GM19395 (cell line): Measurements from ENCODE around the gene PHLDA3.

Experiments
- ATAC-seq: cut with Tn5 transposase; IDR thresholded peaks from one replicate; pipeline ENCODE4 v1.9.1; 2021; ENCODE audit warnings: mild to moderate bottlenecking, moderate library complexity; ENCODE audit not compliant: unreplicated experiment

The PHLDA3 gene

DNA sequence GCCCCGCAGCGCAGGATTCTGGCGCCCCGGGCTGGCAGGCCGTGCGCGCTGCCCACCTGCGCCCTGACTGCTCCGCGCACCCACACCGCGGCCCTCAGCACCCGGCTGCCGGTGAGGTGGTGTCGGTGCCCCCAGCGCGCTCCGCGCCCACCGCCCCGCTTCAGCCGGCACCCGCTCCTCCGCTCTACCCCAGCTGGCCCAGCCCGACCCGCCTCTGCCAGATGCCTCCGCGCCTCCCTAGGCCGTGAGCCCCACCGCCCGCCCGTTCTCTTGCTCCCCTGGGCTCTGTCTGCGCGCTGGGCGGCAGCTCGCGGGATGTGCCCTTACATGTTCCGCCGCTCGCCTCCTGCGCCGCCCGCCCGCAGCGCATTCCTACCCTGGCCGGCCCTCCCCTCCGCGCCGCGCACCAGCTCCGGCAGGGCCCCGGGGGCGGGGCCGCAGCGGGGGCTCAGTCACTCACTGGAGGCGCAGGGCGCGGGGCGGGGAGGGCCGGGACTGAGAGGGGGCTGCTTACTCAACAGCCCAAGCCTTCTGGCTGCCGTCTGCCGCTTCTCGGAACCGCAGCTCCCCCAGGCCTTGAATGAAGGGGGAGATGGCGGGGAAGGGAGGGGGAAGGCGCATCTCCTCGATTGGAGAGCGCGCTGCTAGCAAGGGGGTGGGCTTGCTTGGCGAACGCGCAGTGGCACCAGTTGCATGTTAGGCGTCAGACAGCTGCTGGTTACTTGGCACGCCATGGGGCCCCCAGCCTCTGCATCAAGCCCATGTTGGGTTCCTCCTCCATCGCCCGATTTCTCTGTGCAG lies at the start of gene PHLDA3:
PHLDA3 (minus strand) TSS at position 345 of the 801 bp plus-strand sequence. CDS start 402 bp downstream, outside the sequence.
- ATAC-seq = peak; percentile 74

DNA sequence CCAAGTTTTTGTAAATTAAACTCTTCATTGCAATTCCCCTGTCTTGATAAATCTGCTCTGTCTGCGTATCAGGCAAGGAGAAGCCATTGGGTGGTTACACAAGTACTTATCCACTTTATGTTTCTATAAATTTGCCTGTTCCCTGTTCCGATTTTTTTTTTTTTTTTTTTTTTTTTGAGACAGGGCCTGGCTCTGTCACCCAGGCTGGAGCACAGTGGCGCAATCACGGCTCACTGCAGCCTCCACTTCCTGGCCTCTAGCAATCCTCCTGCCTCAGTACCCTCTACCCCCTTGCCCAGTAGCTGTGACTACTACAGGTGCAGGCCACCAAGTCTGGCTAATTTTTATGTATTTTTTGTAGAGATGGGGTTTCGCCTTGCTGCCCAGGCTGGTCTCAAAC lies 49.1 kb upstream of the PHLDA3 start:
- no peak for ATAC-seq

DNA sequence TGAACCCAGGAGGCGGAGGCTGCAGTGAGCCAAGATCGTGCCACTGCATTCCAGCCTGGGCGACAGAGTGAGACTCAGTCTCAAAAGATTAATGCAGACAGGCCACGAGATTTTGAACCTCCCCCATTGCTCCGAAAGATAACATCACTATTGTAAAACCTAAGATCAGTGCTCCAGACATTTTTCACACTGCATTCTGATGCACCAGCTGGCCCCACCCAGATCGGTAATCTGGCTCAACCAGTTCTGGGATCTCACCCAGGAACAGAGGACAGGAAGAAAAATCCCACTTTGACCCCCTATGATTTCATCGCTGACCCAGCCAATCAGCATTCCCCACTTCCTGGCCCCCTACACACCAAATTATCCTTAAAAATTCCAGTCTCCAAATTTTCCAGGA lies 48.6 kb upstream of the PHLDA3 start:
- no peak for ATAC-seq

DNA sequence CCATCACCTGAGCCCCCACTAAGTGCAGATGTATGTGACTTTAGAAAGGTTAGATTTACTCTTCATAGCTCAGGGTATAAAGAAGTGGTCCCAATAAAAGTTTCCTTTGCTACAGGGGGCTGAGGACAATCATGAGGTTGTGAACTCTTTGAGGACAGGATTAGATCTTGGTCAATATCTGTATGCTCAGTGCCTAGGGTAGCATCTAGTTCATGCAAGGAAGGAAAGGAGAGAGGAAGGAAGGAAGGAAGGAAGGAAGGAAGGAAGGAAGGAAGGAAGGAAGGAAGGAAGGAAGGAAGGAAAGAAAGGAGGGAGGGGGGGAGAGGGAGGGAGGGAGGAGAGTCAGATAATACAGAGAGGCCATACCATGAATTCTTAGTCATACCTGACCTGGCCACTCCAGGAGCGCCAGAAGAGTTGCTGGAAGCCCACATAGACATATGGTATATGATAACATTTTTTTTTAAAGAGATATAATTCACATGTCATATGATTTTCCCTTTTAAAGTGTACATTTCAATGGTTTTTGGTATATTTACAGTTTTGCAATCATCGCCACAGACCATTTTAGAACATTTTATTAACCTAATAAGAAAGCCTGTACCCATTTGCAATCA lies 47.6 kb upstream of the PHLDA3 start:
- no peak for ATAC-seq

DNA sequence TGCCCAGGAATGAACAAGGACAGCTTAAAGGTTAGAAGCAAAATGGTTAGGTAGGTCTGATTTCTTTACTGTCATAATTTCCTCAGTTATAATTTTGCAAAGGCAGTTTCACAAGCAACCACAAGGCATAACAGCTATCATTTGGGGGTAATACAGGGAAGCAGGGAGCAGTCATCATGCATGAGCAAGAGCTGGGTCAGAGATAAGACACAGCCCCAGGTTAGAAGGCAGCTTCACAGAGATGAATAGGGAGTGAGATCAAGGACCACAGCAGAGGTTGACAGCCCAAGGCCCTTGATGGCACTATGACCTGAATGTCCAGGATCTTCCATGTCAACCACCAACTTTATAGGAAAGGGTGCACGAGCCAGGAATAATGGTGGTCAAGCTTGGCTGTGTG lies 46.9 kb upstream of the PHLDA3 start:
- ATAC-seq = no peak

DNA sequence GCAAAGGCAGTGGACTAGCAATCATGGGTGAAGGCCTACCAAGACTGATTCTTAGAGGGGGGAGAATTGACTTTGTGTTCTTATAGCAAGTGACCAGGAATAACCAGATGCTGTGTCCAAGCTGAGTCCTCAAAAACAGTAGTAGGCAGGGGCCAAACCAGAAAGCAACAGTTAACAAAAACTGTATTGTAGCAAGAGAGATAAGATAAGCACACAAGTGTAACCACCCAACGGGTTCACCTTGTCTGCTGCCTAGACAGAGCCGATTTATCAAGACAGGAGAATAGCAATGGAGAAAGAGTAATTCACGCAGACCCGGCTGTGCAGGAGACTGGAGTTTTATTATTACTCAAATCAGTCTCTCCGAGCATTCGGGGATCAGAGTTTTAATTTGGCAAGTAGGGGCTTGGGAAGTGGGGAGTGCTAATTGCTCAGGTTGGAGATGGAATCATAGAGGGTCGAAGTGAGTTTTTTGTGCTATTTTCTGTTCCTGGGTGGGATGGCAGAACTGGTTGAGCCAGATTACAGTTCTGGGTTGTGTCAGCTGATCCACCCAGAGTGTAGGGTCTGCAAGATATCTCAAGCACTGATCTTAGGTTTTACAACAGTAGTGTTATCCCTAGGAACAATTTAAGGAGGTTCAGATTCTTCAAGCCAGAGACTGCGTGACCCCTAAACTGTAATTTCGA lies 46.2 kb upstream of the PHLDA3 start:
- no peak for ATAC-seq

DNA sequence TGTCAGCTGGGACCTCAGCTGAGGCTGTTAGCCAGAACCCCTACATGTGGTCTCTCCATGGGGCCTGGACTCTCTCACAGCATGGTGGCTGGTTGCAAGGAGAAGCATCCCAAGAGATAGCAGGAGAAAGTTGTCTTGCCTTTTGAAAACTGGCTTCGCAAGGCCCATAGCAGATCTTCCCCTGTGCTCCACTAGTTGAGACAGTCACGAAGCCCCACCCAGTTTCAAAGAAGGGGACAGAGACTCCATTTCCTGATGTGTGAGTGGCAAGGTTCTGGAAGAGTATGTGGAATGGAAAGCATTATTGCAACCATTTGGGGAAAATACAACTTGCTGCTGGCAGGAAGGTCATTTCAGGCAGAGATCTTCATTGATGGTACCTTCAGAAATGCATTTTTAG lies 45.5 kb upstream of the PHLDA3 start:
- no peak for ATAC-seq

DNA sequence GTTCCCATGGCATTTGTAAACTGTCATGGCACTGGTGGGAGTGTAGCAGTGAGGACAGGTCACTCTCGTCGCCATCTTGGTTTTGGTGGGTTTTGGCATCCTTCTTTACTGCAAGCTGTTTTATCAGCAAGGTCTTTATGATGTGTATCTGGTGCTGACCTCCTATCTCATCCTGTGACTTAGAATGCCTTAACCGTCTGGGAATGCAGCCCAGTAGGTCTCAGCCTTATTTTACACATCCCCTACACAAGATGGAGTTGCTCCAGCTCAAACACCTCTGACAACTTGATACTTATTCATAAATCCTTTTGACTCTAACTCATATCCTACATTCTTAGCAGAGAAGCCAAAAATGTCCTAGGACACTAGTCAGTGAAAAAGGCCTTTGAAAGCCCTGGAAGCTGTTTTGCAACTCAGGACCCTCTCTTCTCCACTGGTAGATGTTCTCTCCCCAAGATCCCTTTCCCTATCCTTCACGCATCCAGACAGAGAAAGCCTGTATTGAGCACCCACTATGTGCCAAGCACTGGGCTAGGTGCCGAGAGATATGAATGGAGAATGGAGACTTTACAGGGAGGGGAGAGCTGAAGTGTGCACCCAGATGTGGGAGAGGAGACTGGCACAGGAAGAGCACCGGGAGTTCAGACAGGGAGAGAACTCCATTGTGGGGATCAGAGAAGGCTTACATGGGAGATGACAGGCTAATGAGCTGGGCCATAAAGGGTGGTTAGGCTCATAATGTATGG lies 44.7 kb upstream of the PHLDA3 start:
- ATAC-seq = no peak

DNA sequence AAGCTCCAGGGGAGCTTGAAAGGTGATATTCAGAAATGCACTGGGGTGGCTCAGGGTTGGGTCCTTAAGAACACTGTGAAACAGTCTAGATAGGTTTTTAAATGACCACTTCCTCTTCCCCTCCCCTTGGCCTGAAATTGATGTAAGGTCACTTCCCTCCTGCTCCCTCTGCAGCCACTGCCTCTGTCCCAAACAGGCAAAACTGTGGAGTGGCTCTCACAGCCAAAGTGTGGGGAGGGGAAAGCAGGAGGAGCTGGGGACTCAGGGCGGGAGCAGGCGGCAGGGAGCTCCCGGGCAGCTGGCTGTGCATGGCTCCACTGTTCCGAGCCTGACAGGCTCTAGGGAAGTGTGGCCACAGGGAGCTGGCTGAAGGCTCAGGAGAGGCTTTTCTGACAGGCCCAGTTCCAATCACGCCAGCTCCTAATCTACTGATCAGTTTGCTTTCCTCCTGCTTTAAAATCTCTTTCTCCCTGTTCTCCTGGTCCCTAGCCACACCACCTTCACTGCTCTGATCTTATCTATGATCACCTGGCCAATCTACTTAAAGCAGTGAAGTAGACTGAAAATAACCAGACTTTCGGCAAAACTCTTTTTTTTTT lies 43.1 kb upstream of the PHLDA3 start:
- peak; percentile 49 for ATAC-seq

DNA sequence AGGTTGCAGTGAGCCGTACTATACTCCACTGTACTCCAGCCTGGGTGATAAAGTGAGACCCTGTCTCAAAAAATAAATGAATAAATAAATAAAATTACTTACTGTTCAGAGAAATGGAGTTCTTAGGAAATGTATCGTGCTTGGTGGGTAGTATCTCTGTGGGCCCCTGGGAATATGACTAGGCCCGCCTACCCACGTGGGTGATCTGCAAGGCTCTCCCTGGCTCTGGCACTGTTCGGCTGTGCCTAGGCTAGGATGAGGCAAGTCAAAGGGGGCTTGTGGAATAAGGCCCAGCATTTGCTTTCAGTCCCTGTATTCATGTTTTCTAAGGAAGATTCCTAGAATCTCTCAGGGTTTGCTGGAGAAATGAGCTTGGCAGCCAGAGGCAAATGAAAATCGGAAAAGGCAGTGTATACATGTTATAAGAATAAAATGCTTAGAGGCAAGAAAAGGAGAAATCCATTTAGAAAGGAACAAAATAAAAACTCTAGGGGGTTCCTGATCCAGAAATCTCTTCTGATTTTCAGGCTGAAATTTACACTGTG lies 42.5 kb upstream of the PHLDA3 start:
- no peak for ATAC-seq

DNA sequence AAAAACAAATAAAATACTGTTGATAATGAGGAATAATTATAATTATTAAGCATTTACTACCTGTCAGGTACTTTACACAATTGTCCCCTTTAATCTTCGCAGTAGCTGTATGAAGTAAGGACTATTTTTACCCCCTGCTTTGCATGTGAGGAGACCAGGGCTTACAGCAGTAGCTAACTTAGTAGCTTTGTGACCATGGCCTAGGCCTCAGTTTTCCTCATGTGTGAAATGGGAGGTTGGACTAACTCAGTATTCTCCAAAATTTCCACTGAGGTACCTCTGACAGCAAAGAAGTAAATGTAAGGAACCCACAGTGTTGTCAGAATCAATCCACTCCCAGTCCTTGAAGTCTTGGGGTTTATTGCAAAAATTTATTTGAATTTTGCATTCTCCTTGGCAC lies 41.7 kb upstream of the PHLDA3 start:
- no peak for ATAC-seq

DNA sequence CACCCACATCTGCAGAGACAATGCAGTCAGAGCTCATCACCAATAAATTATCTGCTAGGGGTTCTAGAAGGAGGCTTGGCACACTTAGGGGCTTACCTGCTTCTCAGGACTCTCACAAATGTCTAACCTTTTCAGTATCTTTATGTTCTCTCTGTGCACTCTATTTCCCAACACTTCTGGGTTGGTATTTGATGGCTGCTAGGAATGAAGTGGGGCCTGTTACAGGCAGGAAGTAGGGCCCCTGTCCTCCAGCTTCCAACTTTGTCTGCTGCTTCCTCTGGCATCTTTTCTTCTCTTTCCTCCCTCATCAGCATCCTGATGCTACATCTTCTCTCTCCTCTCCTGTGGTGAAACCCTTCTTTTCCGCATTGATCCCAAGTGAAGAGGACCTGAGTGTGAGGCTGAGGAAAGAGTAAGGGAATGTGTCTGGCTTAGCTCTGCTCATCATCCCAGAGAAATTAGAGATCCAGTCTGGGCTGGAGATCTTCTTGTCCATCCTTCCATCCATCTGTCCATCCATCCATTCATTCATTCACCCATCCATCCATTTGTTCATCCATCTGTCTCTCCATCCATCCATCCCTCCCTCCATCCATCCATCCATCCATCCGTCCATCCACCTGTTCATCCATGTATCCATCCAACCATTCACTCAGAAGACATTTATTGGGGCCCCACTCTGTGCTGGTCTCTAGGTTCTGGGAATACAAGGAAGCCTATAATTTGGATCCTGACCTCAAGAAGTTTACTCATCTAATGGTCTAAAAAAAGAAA lies 40.8 kb upstream of the PHLDA3 start:
- ATAC-seq = no peak

DNA sequence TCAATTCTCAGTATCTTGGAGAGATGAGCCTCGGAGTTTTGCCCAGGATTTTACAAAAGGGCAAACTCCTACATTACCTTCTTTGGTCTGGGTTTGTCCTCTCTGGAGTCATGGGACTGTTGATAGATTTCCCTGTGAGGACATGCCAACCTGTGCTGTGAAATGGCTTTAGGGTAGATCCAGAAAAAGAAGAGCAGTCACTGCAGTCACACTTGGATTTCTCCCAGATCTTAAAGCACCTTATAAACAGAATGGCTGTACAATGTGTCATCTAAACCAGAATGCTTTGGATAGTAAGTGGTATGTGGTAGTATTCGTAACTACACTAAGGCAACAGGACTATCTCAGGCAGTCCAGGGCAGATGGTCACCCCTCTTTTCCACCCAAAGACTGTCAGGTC lies 39.8 kb upstream of the PHLDA3 start:
- ATAC-seq = no peak

DNA sequence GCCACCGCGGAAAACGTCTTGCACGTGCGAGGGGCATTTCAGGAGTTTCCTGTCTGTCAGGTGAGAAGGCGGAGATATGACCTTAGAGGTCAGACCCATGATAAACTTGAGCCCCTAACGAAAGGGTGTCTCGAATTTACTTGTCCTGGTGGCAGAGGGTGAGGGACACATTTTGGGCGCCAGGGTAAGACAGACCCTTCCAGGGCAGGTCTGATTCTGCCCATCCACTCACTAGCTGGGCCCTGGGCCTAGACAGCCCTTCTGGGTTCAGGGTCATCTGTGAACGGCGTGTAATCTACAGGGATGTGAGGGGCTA lies 38.3 kb upstream of the PHLDA3 start:
- ATAC-seq = peak; percentile 25

DNA sequence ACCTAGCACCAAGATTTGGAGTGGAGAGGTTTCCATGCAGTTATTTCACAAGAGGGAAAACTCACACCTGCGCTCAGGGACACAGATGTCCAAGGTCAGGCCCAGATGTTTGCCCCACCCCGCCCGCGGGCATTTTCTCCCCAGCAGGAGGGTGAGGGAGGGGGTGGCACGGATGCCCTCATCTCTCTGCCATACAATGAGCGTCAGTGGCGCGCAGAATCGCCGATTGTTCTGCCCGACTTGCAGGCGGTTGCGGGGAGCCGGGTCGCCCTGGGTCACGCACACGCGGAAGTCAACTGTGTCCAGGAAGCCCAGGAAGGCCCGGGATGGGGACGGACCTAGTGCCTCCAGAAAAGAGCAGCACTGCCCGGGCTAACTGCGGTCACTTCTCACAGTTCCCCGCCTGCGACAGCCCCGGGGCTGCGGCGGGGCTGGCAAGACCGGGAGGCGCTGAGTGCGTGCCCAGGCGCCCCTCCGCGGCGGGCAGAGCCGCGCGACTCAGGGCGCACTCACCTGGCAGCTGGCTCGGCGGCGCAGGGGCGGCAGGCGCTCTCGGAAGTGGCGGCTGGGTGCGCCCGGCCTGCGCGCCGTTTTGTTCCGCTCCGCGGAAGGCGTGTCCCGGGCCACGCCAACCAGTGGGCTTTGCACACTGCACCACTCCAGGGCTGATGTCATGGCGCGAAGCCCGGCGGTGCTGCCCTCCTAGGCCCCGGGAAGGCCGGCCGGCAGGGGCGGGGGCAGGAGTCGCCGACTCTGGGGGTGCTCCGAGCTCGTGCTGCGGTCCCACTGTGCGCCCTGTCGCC lies 37.8 kb upstream of the PHLDA3 start, which contains the start of gene CSRP1:
CSRP1 (minus strand) TSS at position 567 of the 803 bp plus-strand sequence. CDS start 10,820 bp downstream, outside the sequence.
- ATAC-seq = peak; percentile 80

DNA sequence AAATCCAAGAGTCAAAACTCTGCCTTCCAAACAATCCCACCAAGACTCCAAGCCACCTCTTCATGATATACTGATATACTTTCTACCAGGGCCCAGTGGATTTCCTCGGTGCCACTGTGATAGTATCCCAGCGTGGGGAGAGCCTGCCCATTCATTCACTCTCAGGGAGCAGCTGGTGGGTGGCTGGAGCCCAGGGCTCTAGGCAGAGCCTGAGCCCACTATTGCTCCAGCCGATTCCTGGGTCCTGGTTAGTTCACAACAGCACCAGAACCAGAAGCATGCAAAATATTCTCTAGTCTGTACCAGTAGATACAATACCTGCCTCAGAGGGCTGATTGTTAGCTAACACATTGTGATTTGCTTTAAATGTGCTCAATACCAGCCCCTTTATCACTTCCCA lies 37.1 kb upstream of the PHLDA3 start:
- no peak for ATAC-seq

DNA sequence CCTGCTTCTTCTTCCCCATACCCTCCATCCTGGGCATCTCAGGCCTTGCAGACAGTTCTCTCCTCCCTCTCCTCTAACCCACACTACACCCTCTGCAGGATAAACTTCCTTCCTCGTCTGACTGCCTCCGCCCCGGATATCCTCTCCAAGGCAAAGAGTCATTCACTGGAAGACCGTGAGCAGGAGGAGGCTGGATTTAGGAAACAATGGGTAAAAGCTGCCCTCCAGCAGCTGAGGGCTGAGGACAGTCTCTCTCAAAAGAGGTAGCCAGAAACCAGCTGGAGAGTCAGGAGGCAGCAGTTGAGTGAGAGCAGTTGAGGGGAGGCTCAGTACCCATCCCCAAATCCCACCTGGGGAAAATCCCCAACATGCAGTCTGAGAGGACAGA lies 36.5 kb upstream of the PHLDA3 start:
- no peak for ATAC-seq

DNA sequence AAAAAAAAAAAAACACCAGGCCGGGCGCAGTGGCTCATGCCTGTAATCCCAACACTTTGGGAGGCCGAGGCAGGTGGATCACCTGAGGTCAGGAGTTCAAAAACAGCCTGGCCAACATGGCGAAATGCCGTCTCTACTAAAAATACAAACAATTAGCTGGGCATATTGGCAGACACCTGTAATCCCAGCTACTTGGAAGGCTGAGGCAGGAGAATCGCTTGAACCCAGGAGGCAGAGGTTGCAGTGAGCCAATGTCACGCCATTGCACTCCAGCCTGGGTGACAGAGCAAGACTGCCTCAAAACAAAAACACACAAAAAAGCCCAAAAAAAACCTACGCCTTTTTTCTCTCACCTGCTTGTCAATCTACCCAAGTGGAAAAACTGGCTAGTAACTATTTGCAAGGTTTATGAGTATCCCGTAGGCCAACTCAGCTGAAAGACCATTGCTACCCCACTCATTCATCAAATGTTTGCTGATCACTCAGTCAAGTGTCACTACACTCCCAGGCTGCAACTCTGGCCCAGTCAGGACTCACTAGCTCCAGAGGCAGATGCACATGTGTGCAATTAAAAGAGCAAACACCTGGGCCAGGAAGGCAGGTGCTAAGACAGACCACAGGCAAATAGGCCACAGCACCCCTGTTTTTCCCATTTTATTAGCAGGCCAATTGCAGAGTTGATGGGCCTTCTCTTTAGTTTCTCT lies 36.0 kb upstream of the PHLDA3 start:
- no peak for ATAC-seq
